ENCODE data around the gene ADSL. TPM values are rescaled to one million over a fixed set of nuclear protein-coding genes. Genes with fewer than 3 reads are reported as not detected.
A peak's percentile ranks its signal among the peaks of the same experiment; 100 is the strongest.

Gene ADSL
- total RNA-seq, 1 donor from 2014 or later = 48.5 TPM

- Histone ChIP-seq H3K9me3 (replicated peaks) (no peaks in the 10 kb centered on the region), H3K4me3 (no peak overlapping the region), H3K27ac (replicated peaks) (no peak overlapping the region), H3K27me3 (ENCODE audit: low read depth) (no peaks in the 10 kb centered on the region), H3K4me1 (peaks cover 31% of the 10 kb centered on the region), H3K36me3 (peaks cover 83% of the 10 kb centered on the region)
- no peak for TF ChIP-seq CTCF (IDR thresholded peaks at IDR 0.05; ENCODE audit: borderline replicate concordance)
- DNase-seq = peak; percentile 7
- intact Hi-C loops (cut with micrococcal nuclease) = no loop called here
Measured at GRCh38 chr22:40423310-40423688, 77.0 kb downstream of the ADSL start.

- no peaks in the 10 kb centered on the region for H3K27me3 ChIP-seq (ENCODE audit: low read depth)
- no peaks in the 10 kb centered on the region for H3K9me3 ChIP-seq (replicated peaks)
- no peak overlapping the region for H3K4me3 ChIP-seq
- intact Hi-C loops (cut with micrococcal nuclease) = no loop called here
- no peak for TF ChIP-seq CTCF (IDR thresholded peaks at IDR 0.05; ENCODE audit: borderline replicate concordance)
- no peak overlapping the region for H3K27ac ChIP-seq (replicated peaks)
- peaks cover 83% of the 10 kb centered on the region for H3K36me3 ChIP-seq
- H3K4me1 ChIP-seq = peaks cover 31% of the 10 kb centered on the region
- peak; percentile 16 for DNase-seq
Measured at GRCh38 chr22:40423882-40424640, 77.8 kb downstream of the ADSL start.

GRCh38 chr22:40425082-40425481, 78.8 kb downstream of the ADSL start:
- Histone ChIP-seq H3K4me3 (no peak overlapping the region), H3K36me3 (peaks cover 83% of the 10 kb centered on the region), H3K9me3 (replicated peaks) (no peaks in the 10 kb centered on the region), H3K4me1 (peaks cover 31% of the 10 kb centered on the region), H3K27me3 (ENCODE audit: low read depth) (no peaks in the 10 kb centered on the region), H3K27ac (replicated peaks) (no peak overlapping the region)
- intact Hi-C loops (cut with micrococcal nuclease) = no loop called here
- peak; percentile 6 for DNase-seq
- no peak for TF ChIP-seq CTCF (IDR thresholded peaks at IDR 0.05; ENCODE audit: borderline replicate concordance)

GRCh38 chr22:40426594-40427333, 80.5 kb downstream of the ADSL start:
- peaks cover 31% of the 10 kb centered on the region for H3K4me1 ChIP-seq
- peaks cover 78% of the 10 kb centered on the region for H3K36me3 ChIP-seq
- no peak for DNase-seq

DNA sequence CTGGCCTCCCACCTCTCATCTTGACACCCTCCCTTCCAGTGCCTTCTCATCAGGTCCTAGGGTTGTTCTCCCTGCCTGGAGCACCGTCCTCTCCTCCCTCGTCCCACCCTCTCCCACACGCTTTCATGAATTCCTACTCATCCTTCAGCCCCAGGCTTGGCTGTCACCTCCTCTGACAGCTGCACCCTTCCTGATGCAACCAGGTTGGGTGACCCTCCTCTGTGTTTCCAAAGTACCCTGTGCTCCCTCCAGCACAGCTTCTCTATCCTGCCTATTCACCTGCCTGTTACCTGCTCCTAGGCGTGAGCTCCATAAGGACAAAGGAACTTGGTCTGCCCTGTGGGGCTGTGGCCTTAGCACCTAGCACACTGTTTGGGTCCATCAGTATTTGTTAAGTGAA, 82.5 kb downstream of the ADSL start:
- Histone ChIP-seq H3K27me3 (ENCODE audit: low read depth) (no peaks in the 10 kb centered on the region), H3K9me3 (replicated peaks) (no peaks in the 10 kb centered on the region), H3K36me3 (peaks cover 58% of the 10 kb centered on the region), H3K4me1 (peaks cover 31% of the 10 kb centered on the region), H3K4me3 (no peak overlapping the region), H3K27ac (replicated peaks) (no peak overlapping the region)
- TF ChIP-seq CTCF (IDR thresholded peaks at IDR 0.05; ENCODE audit: borderline replicate concordance) = no peak
- no peak for DNase-seq
- intact Hi-C loops (cut with micrococcal nuclease) = no loop called here

More at GRCh38 chr22:40426594-40427333, 80.5 kb downstream of the ADSL start:
- H3K4me3 ChIP-seq = no peak overlapping the region
- H3K27ac ChIP-seq (replicated peaks) = no peak overlapping the region
- intact Hi-C loops (cut with micrococcal nuclease) = no loop called here
- H3K9me3 ChIP-seq (replicated peaks) = no peaks in the 10 kb centered on the region
- H3K27me3 ChIP-seq (ENCODE audit: low read depth) = no peaks in the 10 kb centered on the region
- no peak for TF ChIP-seq CTCF (IDR thresholded peaks at IDR 0.05; ENCODE audit: borderline replicate concordance)

Measured in left ventricle myocardium inferior (tissue), 1 donor.